ENCODE data around the gene CYB5R4.
"Not testable (repeated sequence)": the region's sequence is repeated elsewhere in the genome, so short reads cannot be mapped to it uniquely, and the experiment has no call there.

CYB5R4 gene

GRCh38 chr6:83928286-83928685 lies 68.8 kb downstream of the CYB5R4 start:
- no peak for DNase-seq (ENCODE audit: low read depth)
- no peak for TF ChIP-seq CTCF (conservative IDR thresholded peaks at IDR 0.05; ENCODE audit: low read depth, low read length)
- H3K4me3 ChIP-seq (ENCODE audit: low read length), result no peak overlapping the region

- DNase-seq (ENCODE audit: low read depth); H3K4me3 ChIP-seq (ENCODE audit: low read length): not testable (repeated sequence)
Measured at GRCh38 chr6:83946201-83946833, 86.8 kb downstream of the CYB5R4 start.

GRCh38 chr6:83947983-83948382 lies 88.5 kb downstream of the CYB5R4 start:
- H3K4me3 ChIP-seq (ENCODE audit: low read length); DNase-seq (ENCODE audit: low read depth): not testable (repeated sequence)

GRCh38 chr6:83948851-83949250 lies 89.4 kb downstream of the CYB5R4 start:
- no peak overlapping the region for H3K4me3 ChIP-seq (ENCODE audit: low read length)
- no peak for DNase-seq (ENCODE audit: low read depth)
- no peak for TF ChIP-seq CTCF (conservative IDR thresholded peaks at IDR 0.05; ENCODE audit: low read depth, low read length)

- not testable (repeated sequence) for H3K4me3 ChIP-seq (ENCODE audit: low read length); DNase-seq (ENCODE audit: low read depth)
Measured at GRCh38 chr6:83951423-83951822, 91.9 kb downstream of the CYB5R4 start.

- no peak for DNase-seq (ENCODE audit: low read depth)
- H3K4me3 ChIP-seq (ENCODE audit: low read length), result no peak overlapping the region
- no peak for TF ChIP-seq CTCF (conservative IDR thresholded peaks at IDR 0.05; ENCODE audit: low read depth, low read length)
Measured at GRCh38 chr6:83952830-83953229, 93.3 kb downstream of the CYB5R4 start.

GRCh38 chr6:83954371-83954770 lies 94.9 kb downstream of the CYB5R4 start:
- H3K4me3 ChIP-seq (ENCODE audit: low read length), result no peak overlapping the region
- no peak for TF ChIP-seq CTCF (conservative IDR thresholded peaks at IDR 0.05; ENCODE audit: low read depth, low read length)
- no peak for DNase-seq (ENCODE audit: low read depth)

- H3K4me3 ChIP-seq (ENCODE audit: low read length), result no peak overlapping the region
- no peak for DNase-seq (ENCODE audit: low read depth)
Measured at GRCh38 chr6:83958241-83958685, 98.8 kb downstream of the CYB5R4 start.

More at GRCh38 chr6:83958241-83958685, 98.8 kb downstream of the CYB5R4 start:
- no peak for TF ChIP-seq CTCF (conservative IDR thresholded peaks at IDR 0.05; ENCODE audit: low read depth, low read length)
